GM21423 (cell line): Measurements from ENCODE around the gene ISX.

Experiments used
- ATAC-seq: cut with Tn5 transposase; IDR thresholded peaks from one replicate; pipeline ENCODE4 v1.9.1; 2021; ENCODE audit warnings: mild to moderate bottlenecking, moderate library complexity; ENCODE audit not compliant: unreplicated experiment

Gene ISX

DNA sequence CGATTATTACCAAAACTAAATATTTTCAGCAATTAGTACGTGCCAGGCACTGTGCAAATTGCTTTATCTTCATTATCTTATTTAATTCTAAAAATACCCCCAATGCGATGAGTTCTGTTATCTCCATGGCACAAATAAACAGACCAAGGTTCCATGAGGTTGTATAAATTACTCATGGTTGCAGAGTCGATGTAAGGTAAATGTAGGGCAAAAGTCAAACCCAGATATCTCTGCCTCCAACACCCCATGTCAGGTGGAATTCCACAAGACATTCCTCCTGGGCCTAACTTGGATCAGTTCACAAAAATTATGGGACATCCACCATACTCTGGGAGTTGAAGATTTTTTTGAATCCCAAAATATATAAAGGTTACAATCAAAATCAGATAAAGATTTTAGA lies 43.7 kb downstream of the ISX start:
- no peak for ATAC-seq

GRCh38 chr22:35111244-35111643 lies 45.3 kb downstream of the ISX start:
- no peak for ATAC-seq

- ATAC-seq: no peak
These were observed 47.4 kb downstream of the ISX start for GRCh38 chr22:35113341-35113740.

- no peak for ATAC-seq
These were observed 48.4 kb downstream of the ISX start for GRCh38 chr22:35114131-35114980.

DNA sequence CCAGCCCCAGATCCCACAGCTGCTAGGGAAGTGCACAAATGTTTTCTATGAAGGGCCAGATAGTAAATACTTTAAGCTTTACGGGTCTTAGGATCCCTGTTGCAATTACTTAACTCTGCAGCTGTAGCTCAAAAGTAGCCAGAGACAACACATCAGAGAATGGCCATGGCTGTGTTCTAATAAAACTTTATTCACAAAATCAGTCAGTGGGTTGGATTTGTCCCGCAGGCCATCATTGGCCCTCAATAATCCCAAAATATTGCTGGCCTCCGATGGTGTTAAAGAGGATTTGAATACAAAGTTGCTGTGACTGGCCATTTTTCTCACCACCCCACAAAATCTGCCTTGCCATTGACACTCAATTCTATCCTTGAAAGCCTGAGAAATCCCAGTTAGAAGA lies 49.6 kb downstream of the ISX start:
- ATAC-seq: no peak

DNA sequence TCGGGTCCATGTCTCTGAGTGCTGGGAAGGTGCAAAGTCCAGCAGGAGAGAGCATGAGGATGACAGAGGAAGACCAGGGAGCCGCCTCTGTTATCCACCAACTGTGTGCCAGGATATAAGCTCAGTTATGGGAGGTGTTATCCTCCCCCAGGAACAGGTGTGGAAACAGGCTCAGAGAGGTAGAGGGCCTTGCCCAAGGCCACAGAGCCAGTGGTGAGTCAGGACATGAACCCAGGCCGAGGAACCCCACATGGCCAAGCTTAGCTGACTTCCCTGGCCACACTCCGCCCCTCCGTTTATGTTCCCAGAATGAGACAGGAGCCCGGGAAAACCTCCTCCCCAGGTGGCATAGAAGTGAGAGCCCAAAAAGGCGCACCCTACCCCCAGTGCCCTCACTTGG lies 50.3 kb downstream of the ISX start:
- ATAC-seq: no peak

DNA sequence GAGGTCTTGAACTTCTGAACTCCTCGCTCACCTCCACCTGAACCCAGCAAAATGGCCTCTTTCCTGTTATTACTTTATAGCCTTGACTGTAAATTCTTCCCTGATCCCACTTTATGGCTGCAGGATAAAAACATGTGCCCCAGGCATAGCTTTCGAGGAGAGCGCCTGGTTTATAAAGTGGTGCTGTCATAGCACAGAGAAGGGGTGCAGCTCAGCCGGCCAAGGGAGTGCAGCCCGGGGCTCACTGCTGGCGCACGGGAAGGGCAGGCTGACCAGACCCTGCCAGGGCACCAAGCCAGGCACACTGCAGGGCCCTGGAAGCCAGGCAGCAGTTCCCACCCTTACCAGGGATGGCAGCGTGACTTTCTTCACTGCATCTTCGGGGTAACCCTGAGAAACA lies 50.9 kb downstream of the ISX start:
- no peak for ATAC-seq

DNA sequence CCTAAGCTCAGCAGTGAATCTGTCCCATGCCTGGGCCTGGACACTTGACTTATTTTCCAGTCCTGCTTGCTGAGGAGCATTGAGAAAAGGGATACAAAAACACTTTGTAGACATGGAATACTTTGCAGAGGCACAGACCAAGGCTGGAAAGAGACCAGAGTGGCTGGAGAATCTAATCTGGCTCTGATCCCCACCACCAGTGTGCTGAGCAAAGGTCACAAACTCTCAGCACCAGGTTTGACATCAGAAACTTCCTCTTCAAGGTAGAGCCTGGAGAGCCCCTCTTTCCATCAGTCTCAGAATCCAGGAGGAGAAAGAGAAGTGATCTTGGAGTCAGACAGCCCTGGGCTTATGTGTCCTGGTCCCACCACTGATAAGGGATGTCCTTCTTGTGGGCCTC lies 53.5 kb downstream of the ISX start:
- no peak for ATAC-seq

GRCh38 chr22:35124691-35125219 lies 58.8 kb downstream of the ISX start:
- no peak for ATAC-seq

GRCh38 chr22:35126993-35127392 lies 61.0 kb downstream of the ISX start:
- peak; percentile 61 for ATAC-seq

DNA sequence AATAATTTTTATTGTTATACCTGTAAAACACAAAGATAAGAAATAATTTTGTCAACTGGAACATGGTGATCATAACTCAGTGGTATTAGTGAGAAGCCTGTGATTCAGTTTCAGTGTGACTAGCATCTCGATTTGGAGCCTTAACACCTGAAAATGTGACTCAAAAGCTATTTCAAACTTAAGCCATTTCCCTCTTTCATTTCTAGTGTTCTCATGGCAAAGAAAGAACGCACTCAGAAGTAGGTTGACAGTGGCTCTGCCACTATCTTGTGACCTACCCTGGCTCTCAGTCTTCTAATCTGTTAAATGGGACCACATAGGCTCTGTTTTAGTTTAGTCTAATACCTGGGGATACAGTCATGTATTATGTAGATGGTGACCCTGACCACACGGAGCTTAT lies 62.7 kb downstream of the ISX start:
- ATAC-seq: no peak

- no peak for ATAC-seq
These were observed 65.6 kb downstream of the ISX start for GRCh38 chr22:35131525-35132000.

DNA sequence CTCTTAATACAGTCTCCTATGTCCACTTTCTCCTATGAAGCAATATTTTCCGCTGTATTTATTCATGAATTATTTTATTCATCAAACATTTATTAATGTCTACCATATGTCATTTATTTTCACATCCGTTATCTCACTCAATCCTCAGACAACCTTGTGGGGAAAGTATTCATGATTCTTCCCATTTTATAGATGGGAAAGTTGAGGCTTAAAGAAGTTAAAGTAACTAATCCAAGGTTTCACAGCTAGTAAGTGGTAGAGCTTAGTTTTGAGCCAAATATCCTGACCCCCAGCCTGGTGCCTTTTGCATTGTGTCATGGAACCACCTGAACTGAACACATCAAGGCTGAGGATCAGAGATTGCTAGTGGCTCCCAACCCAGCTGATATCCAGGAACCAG lies 66.6 kb downstream of the ISX start:
- no peak for ATAC-seq

- ATAC-seq: no peak
These were observed 67.9 kb downstream of the ISX start for GRCh38 chr22:35133702-35134380.

- ATAC-seq: no peak
These were observed 68.7 kb downstream of the ISX start for GRCh38 chr22:35134637-35135036.

- ATAC-seq: peak; percentile 34
These were observed 69.2 kb downstream of the ISX start for GRCh38 chr22:35135165-35135564.
